SJCRH30 (cell line): ENCODE results near the gene MLLT3. TPM values are rescaled to one million over a fixed set of nuclear protein-coding genes. Genes with fewer than 3 reads are reported as not detected.

ENCODE experiments used
- DNase-seq, 2 experiments: peaks; one replicate each; pipeline ENCODE4 v3.0.0-alpha.2; 2015 to 2020
- H3K27ac ChIP-seq: fragments of 250-450 bp; sonication (Bioruptor Pico); 2 replicates; pipeline ENCODE4 v1.5.1; 2020; ENCODE audit warnings: mild to moderate bottlenecking, moderate library complexity
- H3K27me3 ChIP-seq: fragments of 250-450 bp; sonication (Bioruptor Pico); 2 replicates; pipeline ENCODE4 v1.5.1; 2020; ENCODE audit warnings: mild to moderate bottlenecking, moderate library complexity
- H3K36me3 ChIP-seq: fragments of 250-450 bp; sonication (Bioruptor Pico); 2 replicates; pipeline ENCODE4 v1.5.1; 2020; ENCODE audit warnings: mild to moderate bottlenecking, moderate library complexity
- H3K4me1 ChIP-seq: fragments of 250-450 bp; sonication (Bioruptor Pico); 2 replicates; pipeline ENCODE4 v1.5.1; 2020; ENCODE audit warnings: mild to moderate bottlenecking, moderate library complexity
- H3K4me3 ChIP-seq: fragments of 250-450 bp; sonication (Bioruptor Pico); 2 replicates; pipeline ENCODE4 v1.5.1; 2020; ENCODE audit warnings: mild to moderate bottlenecking, moderate library complexity
- H3K9me3 ChIP-seq: fragments of 250-450 bp; sonication (Bioruptor Pico); replicated peaks from 2 replicates; pipeline ENCODE4 v1.5.1; 2020; ENCODE audit warnings: mild to moderate bottlenecking, moderate library complexity
- total RNA-seq: library from RNA; depleted of rRNA; stranded (reverse); fragments of >200 nt; shearing (Covaris generic); gene quantifications from 2 replicates; pipeline ENCODE4 v1.2.3, GENCODE V29; 2014

The MLLT3 gene
- total RNA-seq, 1 experiment from 2014 or later = 30.9 TPM

DNA sequence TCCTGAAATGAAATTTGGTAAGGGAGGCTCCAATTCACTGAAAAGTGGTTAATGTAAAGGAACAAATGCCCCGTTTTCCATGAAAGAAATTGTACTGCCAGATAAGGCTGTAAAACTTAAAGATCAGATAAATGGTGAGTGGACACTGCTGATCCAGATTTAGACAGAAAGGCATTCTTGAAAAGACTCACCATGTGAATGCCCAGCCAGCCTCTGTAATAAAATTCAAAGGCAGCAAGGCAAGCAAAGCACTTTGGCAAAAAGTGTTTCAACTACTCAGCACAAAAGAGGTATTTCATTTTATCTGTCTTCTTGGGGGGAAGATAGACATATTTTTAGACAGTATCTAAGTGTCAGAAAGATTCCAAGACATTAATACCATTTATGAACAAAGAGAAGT, 133.6 kb downstream of the MLLT3 start:
- H3K36me3 ChIP-seq = no peaks in the 10 kb centered on the region
- H3K4me3 ChIP-seq = no peak overlapping the region
- no peaks in the 10 kb centered on the region for H3K4me1 ChIP-seq
- H3K27ac ChIP-seq = no peak overlapping the region
- no peaks in the 10 kb centered on the region for H3K27me3 ChIP-seq
- H3K9me3 ChIP-seq = no peaks in the 10 kb centered on the region
- DNase-seq = no peak

DNA sequence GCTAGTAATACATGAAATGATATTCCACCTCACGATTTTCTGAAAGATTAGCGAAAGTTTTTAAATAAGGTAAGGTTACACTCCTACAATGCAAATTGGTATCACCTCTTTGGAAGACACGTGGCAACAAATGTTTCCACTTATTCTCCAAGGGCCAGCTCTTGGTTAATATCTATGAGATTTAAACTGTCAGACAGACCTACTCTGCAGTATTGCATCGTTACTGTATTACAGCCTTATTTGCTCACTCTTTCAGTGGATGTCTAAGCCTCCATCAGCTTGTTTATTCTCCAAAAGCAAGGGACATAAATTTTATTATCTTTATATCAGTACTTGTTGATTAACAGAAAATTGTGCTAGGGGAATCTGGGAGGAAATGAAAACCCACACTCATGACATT, 135.7 kb downstream of the MLLT3 start:
- Histone ChIP-seq H3K27me3 (no peaks in the 10 kb centered on the region), H3K27ac (no peak overlapping the region), H3K36me3 (no peaks in the 10 kb centered on the region), H3K4me1 (no peaks in the 10 kb centered on the region), H3K4me3 (no peak overlapping the region), H3K9me3 (no peaks in the 10 kb centered on the region)
- no peak for DNase-seq

DNA sequence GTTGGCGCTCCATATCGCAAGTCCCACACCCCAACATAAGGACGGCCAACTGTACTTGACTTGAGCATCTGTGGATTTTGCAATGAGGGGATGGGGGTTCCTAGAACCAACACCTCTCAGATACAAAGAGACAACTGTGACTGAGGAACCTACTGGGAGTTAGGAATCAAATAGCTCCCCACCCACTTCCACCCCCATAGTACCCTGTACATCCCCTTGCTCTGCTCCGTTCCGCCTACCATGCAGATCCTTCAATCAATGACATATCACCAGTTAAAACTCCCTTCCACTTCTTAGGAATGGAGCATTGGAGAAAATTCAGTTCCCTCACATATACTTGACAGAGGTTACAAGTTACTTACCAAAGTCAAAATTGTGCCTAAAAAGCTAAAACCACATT, 140.9 kb downstream of the MLLT3 start:
- Histone ChIP-seq H3K4me1 (peaks cover 14% of the 10 kb centered on the region), H3K27ac (no peak overlapping the region), H3K4me3 (no peak overlapping the region), H3K27me3 (no peaks in the 10 kb centered on the region), H3K36me3 (no peaks in the 10 kb centered on the region), H3K9me3 (no peaks in the 10 kb centered on the region)
- DNase-seq = no peak

DNA sequence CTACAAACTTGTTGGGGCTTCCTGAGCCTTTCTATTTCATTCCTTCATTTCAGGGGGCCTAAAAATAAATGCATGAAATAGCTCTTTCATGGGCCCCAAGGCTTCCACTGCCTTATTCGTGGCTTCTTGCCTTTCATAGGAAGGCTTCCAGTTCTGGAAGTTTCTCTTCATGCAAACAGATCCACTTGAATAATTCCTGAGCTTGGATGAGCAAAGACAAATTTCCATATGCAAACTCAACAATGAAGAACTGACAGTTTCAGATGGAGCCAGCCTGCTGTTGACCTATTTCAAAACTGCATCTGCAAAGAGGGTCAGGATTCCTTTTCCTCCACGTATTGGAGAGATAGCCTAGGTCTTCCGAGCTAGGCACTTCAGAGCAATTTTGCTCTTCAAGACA, 142.1 kb downstream of the MLLT3 start:
- Histone ChIP-seq H3K27ac (no peak overlapping the region), H3K27me3 (no peaks in the 10 kb centered on the region), H3K4me1 (peaks cover 14% of the 10 kb centered on the region)

DNA sequence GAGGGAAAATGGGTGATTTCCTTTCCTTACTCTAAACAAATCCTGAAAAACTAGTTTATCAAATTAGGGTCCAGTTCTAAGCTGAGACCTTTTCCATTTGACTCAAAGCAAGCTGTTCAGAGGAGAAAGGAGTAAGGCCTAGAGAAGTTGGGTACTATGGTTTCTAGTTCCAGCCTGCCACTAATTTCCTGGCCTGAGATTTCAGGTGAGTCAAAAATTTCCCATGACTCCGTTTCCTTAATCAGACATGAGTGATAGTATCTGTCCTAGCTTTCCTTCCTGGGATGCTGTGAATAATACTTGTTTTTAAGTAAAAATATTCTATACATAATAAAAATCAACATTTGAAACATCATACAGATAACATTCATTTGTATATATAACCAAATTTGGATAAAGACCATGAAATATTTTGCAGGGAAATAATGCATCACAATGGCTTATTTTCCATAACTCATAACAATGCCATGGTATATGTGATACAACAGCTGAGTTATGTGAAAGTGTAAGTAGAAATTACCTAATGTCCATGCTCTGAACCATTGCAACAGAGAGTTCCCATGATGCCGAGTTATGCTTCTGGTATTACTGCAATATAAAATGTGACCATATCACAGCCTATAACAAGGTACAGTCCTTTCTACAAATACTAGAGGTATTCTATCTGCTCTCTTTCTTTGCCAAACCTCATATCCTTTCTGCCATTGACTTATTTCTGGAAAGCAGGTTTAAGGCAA, 142.7 kb downstream of the MLLT3 start:
- Histone ChIP-seq H3K27me3 (no peaks in the 10 kb centered on the region), H3K36me3 (no peaks in the 10 kb centered on the region), H3K4me3 (no peak overlapping the region), H3K4me1 (peaks cover 14% of the 10 kb centered on the region), H3K27ac (no peak overlapping the region), H3K9me3 (no peaks in the 10 kb centered on the region)
- DNase-seq = no peak

More for the DNA sequence above, 142.1 kb downstream of the MLLT3 start:
- Histone ChIP-seq H3K4me3 (no peak overlapping the region), H3K9me3 (no peaks in the 10 kb centered on the region), H3K36me3 (no peaks in the 10 kb centered on the region)
- no peak for DNase-seq

DNA sequence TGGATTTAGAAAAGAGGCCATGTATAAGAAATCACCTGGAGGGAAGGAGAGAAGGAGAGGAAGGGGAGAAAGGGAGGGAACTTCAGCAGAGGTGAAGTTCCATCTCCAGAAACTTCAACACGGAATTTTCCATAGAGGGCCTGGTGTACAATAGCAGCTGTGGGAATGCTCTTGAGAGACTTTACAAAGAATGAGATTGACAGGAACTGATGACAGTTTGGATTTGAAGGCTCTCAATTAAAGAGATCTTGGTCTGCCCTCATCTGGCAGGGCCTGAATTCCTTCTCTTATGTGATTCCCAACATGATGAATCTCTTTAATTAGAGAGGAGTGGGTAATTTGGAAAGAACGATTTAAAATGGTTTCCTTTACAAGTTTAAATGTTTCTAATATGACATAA, 143.5 kb downstream of the MLLT3 start:
- Histone ChIP-seq H3K4me3 (no peak overlapping the region), H3K27ac (0 out of 2 replicates have a peak overlapping the region, but pooled peaks have one; percentile 13), H3K36me3 (no peaks in the 10 kb centered on the region), H3K9me3 (no peaks in the 10 kb centered on the region), H3K27me3 (no peaks in the 10 kb centered on the region), H3K4me1 (peaks cover 14% of the 10 kb centered on the region)
- DNase-seq = peak; percentile 4 to 62

DNA sequence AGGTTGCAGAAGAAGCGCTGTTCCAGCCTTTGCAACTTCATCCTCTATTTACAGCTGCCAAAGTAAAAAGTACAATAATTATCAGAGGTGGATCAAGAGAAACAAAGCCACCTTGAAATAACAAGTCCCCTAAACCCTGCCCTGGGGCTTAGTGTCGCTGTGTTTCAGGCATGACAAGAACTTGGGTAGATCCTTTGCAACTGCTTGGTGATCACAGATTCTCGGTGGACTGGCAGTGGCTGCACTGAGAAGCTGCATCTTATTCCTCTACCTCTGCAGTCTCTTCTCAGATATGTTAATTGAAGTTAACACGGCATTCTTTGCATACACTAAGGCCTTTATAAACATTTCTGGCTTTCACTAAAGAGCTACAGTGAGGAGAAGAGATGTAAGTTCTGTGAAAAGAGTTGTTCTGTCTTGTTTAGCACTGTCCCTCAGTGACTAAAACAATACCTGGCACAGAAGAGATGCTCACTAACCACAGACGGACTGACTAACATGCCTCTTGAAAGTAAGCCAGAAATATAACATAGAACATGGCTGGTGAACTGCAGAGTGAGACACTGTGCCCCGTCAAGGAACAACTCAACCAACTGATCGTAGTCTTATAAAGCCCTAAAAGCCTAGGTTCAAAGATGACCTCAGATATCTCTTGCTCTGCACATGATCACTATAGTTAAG, 144.2 kb downstream of the MLLT3 start:
- DNase-seq = peak in 1 of 2 experiments; percentile 3
- Histone ChIP-seq H3K27ac (0 out of 2 replicates have a peak overlapping the region, but pooled peaks have one; percentile 13), H3K9me3 (no peaks in the 10 kb centered on the region), H3K36me3 (no peaks in the 10 kb centered on the region), H3K4me1 (peaks cover 14% of the 10 kb centered on the region), H3K4me3 (no peak overlapping the region), H3K27me3 (no peaks in the 10 kb centered on the region)

DNA sequence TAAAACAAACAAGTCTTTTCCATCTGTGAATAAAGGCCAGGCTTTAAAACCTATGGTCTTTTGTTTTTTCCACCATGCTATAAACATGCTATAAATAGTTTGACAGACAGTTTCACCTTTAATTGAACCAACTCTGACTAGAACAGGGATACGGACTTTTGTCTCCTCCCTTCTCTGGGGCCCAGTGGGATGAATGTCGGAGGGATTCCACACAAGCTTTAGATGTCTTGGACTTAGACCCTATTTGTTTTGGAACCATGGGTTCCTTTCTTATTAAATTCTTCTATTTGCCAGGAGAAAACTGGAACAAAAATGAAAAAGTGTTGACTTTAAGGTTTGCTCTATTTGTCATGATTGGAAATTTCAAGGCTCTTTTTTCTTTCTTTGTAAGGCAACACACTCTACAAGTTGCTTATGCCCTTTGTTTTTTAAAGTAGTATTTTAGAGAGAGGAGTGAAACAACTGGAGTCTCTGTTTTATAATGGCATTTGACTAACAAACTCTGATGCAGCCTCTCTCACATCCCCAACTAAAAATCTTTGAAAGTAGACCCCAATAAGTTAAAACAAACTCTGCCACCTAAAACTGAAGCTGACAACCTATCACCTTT, 145.3 kb downstream of the MLLT3 start:
- no peaks in the 10 kb centered on the region; the same call in 1 of the 2 replicates for H3K9me3 ChIP-seq
- no peaks in the 10 kb centered on the region for H3K27me3 ChIP-seq
- H3K4me1 ChIP-seq = peaks cover 14% of the 10 kb centered on the region
- no peak overlapping the region for H3K4me3 ChIP-seq
- no peak for DNase-seq
- H3K36me3 ChIP-seq = no peaks in the 10 kb centered on the region
- H3K27ac ChIP-seq = no peak overlapping the region

DNA sequence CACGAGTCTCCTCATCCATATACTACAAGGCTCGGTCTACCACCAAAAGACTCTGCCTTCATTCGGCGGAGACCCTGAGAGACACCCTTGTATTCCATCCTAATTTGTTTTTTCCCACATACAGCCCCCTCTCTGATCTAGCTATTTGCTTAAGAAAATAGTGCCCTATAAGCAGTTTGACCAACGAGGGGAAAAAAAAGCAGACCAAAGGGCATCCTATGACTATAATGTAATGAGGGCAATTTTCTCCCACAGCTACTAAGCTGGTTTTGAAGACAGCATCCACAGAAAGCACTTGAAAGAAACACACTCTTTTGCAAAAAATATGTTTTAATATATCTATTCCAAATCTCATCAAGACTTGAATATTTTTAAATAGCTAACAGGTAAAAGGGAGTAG, 147.8 kb downstream of the MLLT3 start:
- no peak for DNase-seq
- H3K36me3 ChIP-seq = no peaks in the 10 kb centered on the region
- H3K27ac ChIP-seq = no peak overlapping the region
- no peak overlapping the region for H3K4me3 ChIP-seq
- H3K9me3 ChIP-seq = no peaks in the 10 kb centered on the region; the same call in 1 of the 2 replicates
- H3K4me1 ChIP-seq = peaks cover 14% of the 10 kb centered on the region
- no peaks in the 10 kb centered on the region for H3K27me3 ChIP-seq

DNA sequence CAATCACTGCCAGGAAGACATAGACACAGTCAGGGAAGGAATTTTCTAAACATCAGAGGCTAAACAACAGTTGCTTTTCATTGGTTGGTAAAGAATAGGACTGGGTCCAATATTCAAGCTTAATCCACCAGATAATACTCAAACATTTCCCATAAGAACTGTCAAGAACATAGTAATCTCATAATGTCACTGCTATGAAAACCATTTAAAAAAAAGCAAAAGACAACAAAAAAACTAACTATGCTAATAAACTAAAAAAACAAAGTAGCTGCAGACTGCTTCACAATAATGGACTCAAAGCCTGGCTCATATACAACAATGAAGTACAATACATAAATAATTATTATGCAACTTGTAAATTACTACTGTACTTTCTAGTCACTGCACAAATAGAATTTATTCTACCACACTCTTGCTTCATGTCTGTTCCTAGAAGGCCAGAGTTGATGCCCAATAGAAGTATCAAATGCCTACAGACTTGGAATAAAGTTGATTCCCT, 148.7 kb downstream of the MLLT3 start:
- Histone ChIP-seq H3K4me1 (peaks cover 6% of the 10 kb centered on the region), H3K27me3 (no peaks in the 10 kb centered on the region), H3K9me3 (no peaks in the 10 kb centered on the region; the same call in 1 of the 2 replicates), H3K27ac (no peak overlapping the region), H3K4me3 (no peak overlapping the region), H3K36me3 (no peaks in the 10 kb centered on the region)
- DNase-seq = no peak

DNA sequence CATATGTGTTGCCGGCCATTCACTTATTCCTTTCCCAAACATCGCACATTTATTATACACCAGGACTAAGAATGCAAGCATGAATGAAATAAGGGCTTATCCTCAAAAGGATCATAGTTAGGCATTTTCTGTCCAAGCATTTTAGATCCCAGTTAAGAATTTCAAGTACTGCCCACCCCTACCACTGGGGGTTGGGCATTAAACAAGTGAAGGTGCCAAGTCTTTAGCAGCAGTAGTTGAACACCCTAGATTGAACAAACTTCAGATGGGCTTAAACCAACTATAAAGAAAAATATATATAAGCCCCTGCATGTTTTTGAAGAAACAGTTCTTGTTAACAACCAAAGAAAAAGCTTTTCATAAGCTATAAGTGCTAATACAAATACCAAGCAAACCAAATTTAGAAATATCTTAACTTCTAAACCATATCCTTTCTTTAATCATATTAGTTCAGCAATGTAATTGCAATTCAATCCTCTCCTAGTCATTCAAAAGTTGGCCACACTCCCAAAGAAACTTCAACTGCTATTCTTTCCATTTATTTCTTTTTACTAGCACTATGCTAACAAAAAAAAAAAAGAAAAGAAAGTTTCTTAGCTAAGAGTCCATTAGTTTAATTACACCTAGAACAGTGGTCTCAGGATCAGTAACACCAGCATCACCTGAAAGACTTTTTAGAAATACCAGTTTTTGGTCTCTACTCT, 149.8 kb downstream of the MLLT3 start:
- Histone ChIP-seq H3K4me3 (no peak overlapping the region), H3K36me3 (no peaks in the 10 kb centered on the region), H3K27me3 (no peaks in the 10 kb centered on the region), H3K9me3 (no peaks in the 10 kb centered on the region; the same call in 1 of the 2 replicates), H3K27ac (no peak overlapping the region), H3K4me1 (no peaks in the 10 kb centered on the region)
- no peak for DNase-seq

DNA sequence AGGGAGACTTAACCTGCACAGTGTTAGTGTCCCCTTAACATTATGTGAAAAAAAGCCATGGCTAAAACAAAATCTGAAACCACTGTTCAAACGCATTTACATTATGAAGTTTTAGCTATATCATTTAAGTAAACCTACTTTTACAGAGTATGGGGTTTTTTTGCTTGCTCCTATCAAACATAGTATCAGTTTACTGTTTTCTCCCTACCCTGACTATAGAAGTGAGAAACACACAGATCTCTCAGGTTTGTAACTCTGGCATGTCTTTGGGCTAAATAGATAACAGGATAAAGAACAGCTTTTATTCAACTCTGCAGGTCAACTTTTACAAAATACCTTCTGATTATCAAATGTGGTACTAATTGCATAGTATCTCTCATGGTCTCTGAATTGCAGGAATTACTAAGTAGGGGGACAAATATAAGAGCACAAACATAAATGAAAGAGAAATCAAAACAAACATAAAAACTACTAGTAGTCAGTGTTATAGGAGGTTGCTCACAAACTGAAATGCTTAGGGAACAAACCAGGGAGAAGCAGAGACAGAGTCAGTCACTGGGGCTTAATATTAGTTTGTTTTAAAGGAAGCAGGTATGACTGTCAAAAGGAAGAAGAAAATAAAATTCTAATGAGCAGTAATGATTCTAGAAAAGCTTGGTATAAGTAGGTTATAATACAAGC, 155.8 kb downstream of the MLLT3 start:
- no peak for DNase-seq
- no peak overlapping the region for H3K4me3 ChIP-seq
- H3K4me1 ChIP-seq = no peaks in the 10 kb centered on the region
- H3K9me3 ChIP-seq = no peaks in the 10 kb centered on the region
- H3K27ac ChIP-seq = no peak overlapping the region
- H3K27me3 ChIP-seq = no peaks in the 10 kb centered on the region
- no peaks in the 10 kb centered on the region for H3K36me3 ChIP-seq

DNA sequence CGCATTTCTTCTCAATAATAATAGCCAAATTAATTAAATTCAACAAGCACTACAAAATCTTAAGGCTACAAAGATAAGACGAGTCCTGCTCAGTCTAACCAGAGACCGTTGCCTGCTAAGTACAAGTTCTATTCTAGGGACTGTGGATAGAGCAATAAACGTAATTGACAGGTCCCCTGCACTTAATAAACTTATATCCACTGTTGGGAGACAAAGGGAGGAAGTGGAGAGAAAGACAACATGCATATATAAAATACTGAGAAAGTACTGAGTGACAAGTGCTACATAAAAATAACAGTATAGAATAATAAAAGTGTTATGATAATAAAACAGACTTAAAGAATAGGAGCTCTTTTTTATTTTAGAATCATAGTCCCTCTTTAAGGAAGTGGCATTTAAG, 158.1 kb downstream of the MLLT3 start:
- Histone ChIP-seq H3K4me1 (no peaks in the 10 kb centered on the region), H3K27ac (no peak overlapping the region)
- DNase-seq = no peak

DNA sequence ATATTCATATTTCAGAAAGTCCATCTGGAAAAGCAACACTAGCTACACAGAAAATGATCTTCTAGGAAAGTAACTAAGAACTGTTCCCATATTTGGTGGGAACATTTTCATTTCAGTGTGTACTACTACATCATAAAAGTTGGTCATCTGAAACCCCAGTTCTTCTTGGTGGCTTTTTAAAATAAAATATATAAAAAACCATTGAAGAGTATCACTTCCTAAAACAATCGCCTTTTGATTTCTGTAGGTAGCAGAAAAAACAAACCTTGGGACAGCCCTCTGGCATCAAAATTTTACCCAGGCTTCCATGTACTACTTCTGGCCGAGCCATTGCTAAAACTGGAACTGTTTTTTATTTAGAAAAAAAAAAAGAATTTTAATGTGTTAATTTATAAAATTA, 158.5 kb downstream of the MLLT3 start:
- Histone ChIP-seq H3K9me3 (no peaks in the 10 kb centered on the region), H3K27me3 (no peaks in the 10 kb centered on the region)
- no peak for DNase-seq

More for the DNA sequence above, 158.1 kb downstream of the MLLT3 start:
- Histone ChIP-seq H3K36me3 (no peaks in the 10 kb centered on the region), H3K4me3 (no peak overlapping the region), H3K27me3 (no peaks in the 10 kb centered on the region), H3K9me3 (no peaks in the 10 kb centered on the region)

More for the DNA sequence above, 158.5 kb downstream of the MLLT3 start:
- Histone ChIP-seq H3K4me3 (no peak overlapping the region), H3K36me3 (no peaks in the 10 kb centered on the region), H3K27ac (no peak overlapping the region), H3K4me1 (no peaks in the 10 kb centered on the region)
